ENCODE measurements around the gene BTG3. TPM values are rescaled to one million over a fixed set of nuclear protein-coding genes. Genes with fewer than 3 reads are reported as not detected.

BTG3 gene
- total and polyA plus RNA-seq, 9 of the 15 experiments (the other 6 are each of a cell fraction or from before 2014, with no cell fraction given): 11.7 to 43.0 (median 29.7) TPM

GRCh38 chr21:17575076-17575475 lies 37.6 kb downstream of the BTG3 start (continued):
- TF ChIP-seq AFF1 (IDR thresholded peaks at IDR 0.05; ENCODE audit: low read depth in 1 of 2, partially characterized antibody in 2 of 2) (no peak), ZNF644 (tag; IDR thresholded peaks at IDR 0.05; ENCODE audit: low read depth) (no peak), NFRKB (IDR thresholded peaks at IDR 0.05; ENCODE audit: low read depth) (no peak)

GRCh38 chr21:17572431-17572830 lies 40.3 kb downstream of the BTG3 start:
- FAIRE-seq: no peak
- Histone ChIP-seq H3K36me3 (ENCODE audit: control insufficient read depth, insufficient read depth, low read length) (no peaks in the 10 kb centered on the region), H3K4me3 (no peak overlapping the region), H3K9me3 (replicated peaks; ENCODE audit: control insufficient read depth, insufficient read depth, low read depth, low read length) (no peaks in the 10 kb centered on the region), H3K4me1 (replicated peaks in 1 of 2; ENCODE audit: control insufficient read depth in 2 of 2, insufficient read depth in 2 of 2, low read length in 2 of 2) (no peaks in the 10 kb centered on the region), H3K9ac (ENCODE audit: insufficient read depth in 1 of 2, low read depth in 2 of 2, low read length in 2 of 2) (no peak overlapping the region), H3K4me2 (ENCODE audit: insufficient read depth, low read length) (no peak overlapping the region), H3K9me1 (ENCODE audit: control insufficient read depth, insufficient read depth, low read length) (no peaks in the 10 kb centered on the region), H4K20me1 (replicated peaks; ENCODE audit: control insufficient read depth, insufficient read depth, low read length) (no peaks in the 10 kb centered on the region), H3K27me3 (ENCODE audit: control insufficient read depth in 2 of 2, insufficient read depth in 2 of 2, low read length in 2 of 2) (no peaks in the 10 kb centered on the region; a peak in 2 of 5 replicates), H3K27ac (ENCODE audit: extremely low read depth, low read depth, low read length) (no peak overlapping the region), H3K79me2 (ENCODE audit: control insufficient read depth, insufficient read depth, low read length) (no peaks in the 10 kb centered on the region), H2AFZ (ENCODE audit: low read depth, low read length) (no peak overlapping the region)
- BruUV-seq (replicated peaks): no TSS peak
- in situ Hi-C loops (cut with MboI) (no loop called here), intact Hi-C loops (cut with micrococcal nuclease) (no loop called here)
- ChIA-PET POLR2A (interaction anchor here (0.7 kb wide), 1 partner anchor 93 kb away, joined by 3 read pairs; no protein-coding TSS in a partner anchor), CTCF (ENCODE audit: low intra/inter-chr PET ratio) (no interaction called here)
- TF ChIP-seq MYC (IDR thresholded peaks at IDR 0.05; ENCODE audit: low read depth, low read length) (no peak), MYC (CRISPR knock-in tag; IDR thresholded peaks at IDR 0.05; ENCODE audit: borderline replicate concordance, low read depth) (no peak), ZBTB2 (IDR thresholded peaks at IDR 0.05) (no peak), NKRF (IDR thresholded peaks at IDR 0.05; ENCODE audit: borderline replicate concordance) (no peak), E2F5 (CRISPR knock-in tag; IDR thresholded peaks at IDR 0.05) (no peak), ZNF143 (CRISPR knock-in tag; IDR thresholded peaks at IDR 0.05) (no peak), BMI1 (IDR thresholded peaks at IDR 0.05; ENCODE audit: low read length) (no peak)
- DNase-seq (ENCODE audit: extremely low read depth in 1 of 4, low spot score in 3 of 4): no peak
- no peak for ATAC-seq
- 3% methylated on average over 6 of the region's 6 CpGs for WGBS (ENCODE audit: insufficient coverage, low coverage, missing lambda C conversion rate)

All from K562 (cell line).